Measurements from ENCODE around the gene ASB4.

Gene ASB4

DNA sequence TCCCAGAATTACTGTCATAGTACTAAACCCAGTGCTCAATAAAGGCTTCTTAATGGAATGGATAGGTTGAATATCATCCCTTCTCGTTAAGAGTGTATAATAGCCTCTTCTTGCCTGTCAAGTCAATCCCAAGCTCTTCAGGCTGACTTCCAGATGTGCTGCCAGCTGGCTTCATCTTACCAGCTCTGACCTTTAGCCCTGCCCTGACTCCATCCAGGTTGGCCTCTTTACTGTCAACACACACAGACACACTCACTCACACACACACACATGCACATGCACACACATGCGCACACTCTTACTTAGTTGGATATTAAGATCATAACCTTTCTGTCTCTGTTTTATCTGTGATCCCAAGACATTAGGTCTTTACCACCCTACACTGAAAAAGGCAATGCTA, 49.1 kb downstream of the ASB4 start:
- no peak for TF ChIP-seq EZH2phosphoT487 (conservative IDR thresholded peaks at IDR 0.05; ENCODE audit: low read length)
- TF ChIP-seq, protein P1, sequence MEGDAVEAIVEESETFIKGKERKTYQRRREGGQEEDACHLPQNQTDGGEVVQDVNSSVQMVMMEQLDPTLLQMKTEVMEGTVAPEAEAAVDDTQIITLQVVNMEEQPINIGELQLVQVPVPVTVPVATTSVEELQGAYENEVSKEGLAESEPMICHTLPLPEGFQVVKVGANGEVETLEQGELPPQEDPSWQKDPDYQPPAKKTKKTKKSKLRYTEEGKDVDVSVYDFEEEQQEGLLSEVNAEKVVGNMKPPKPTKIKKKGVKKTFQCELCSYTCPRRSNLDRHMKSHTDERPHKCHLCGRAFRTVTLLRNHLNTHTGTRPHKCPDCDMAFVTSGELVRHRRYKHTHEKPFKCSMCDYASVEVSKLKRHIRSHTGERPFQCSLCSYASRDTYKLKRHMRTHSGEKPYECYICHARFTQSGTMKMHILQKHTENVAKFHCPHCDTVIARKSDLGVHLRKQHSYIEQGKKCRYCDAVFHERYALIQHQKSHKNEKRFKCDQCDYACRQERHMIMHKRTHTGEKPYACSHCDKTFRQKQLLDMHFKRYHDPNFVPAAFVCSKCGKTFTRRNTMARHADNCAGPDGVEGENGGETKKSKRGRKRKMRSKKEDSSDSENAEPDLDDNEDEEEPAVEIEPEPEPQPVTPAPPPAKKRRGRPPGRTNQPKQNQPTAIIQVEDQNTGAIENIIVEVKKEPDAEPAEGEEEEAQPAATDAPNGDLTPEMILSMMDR (IDR thresholded peaks at IDR 0.05; ENCODE audit: insufficient read depth, low read length, poor library complexity, severe bottlenecking) = no peak

DNA sequence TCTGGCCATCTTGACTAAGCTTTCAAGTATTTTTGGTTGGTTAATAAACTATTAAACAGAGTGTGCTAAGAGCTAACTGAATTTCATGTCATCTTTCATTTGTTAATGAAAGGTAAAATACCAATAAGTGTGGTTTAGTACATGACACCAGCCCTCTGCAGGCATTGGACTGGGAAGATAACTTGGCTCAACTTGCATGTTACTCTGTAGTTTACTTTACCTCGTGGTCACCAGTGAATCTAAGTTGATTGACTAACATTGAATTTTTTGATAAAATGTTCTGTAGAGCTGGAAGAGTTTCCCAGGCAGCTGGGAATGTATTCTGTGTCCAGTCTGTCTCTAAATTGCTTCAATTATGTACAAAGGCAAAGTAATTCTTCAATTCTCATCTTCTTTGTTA, 49.9 kb downstream of the ASB4 start:
- H3K4me2 ChIP-seq (ENCODE audit: low read depth, low read length, poor library complexity, severe bottlenecking) = no peak overlapping the region
- no peak overlapping the region for H3K9ac ChIP-seq (ENCODE audit: low read length)
- H3K9me2 ChIP-seq (replicated peaks; ENCODE audit: insufficient read depth, low read length) = no peaks in the 10 kb centered on the region
- TF ChIP-seq EZH2phosphoT487 (conservative IDR thresholded peaks at IDR 0.05; ENCODE audit: low read length) = no peak
- TF ChIP-seq, protein P1 (IDR thresholded peaks at IDR 0.05; ENCODE audit: insufficient read depth, low read length, poor library complexity, severe bottlenecking) = no peak
- H3K27ac ChIP-seq (ENCODE audit: low read depth, low read length) = no peak overlapping the region
- H4K20me1 ChIP-seq (ENCODE audit: low read depth, low read length) = no peaks in the 10 kb centered on the region
- no peaks in the 10 kb centered on the region for H3K36me3 ChIP-seq (ENCODE audit: low read length)
- H3K9me3 ChIP-seq (ENCODE audit: insufficient read depth, low read length) = no peaks in the 10 kb centered on the region
- no peaks in the 10 kb centered on the region for H3K79me2 ChIP-seq (ENCODE audit: insufficient read depth, low read length)
- no peak overlapping the region for H3K4me3 ChIP-seq (ENCODE audit: insufficient read depth, low read length, poor library complexity, severe bottlenecking)
- H3K27me3 ChIP-seq (ENCODE audit: low read length) = no peaks in the 10 kb centered on the region
- H2AFZ ChIP-seq (ENCODE audit: low read depth, low read length, severe bottlenecking) = no peak overlapping the region
- H3F3A ChIP-seq (ENCODE audit: insufficient read depth) = no peaks in the 10 kb centered on the region

More for the DNA sequence above, 49.1 kb downstream of the ASB4 start:
- no peaks in the 10 kb centered on the region for H3K36me3 ChIP-seq (ENCODE audit: low read length)
- H3K27ac ChIP-seq (ENCODE audit: low read depth, low read length) = no peak overlapping the region
- no peaks in the 10 kb centered on the region for H3K79me2 ChIP-seq (ENCODE audit: insufficient read depth, low read length)
- H3K4me3 ChIP-seq (ENCODE audit: insufficient read depth, low read length, poor library complexity, severe bottlenecking) = no peak overlapping the region
- no peaks in the 10 kb centered on the region for H3K9me2 ChIP-seq (replicated peaks; ENCODE audit: insufficient read depth, low read length)
- no peaks in the 10 kb centered on the region for H3F3A ChIP-seq (ENCODE audit: insufficient read depth)
- no peak overlapping the region for H2AFZ ChIP-seq (ENCODE audit: low read depth, low read length, severe bottlenecking)
- no peaks in the 10 kb centered on the region for H4K20me1 ChIP-seq (ENCODE audit: low read depth, low read length)
- H3K9me3 ChIP-seq (ENCODE audit: insufficient read depth, low read length) = no peaks in the 10 kb centered on the region
- no peaks in the 10 kb centered on the region for H3K27me3 ChIP-seq (ENCODE audit: low read length)
- H3K9ac ChIP-seq (ENCODE audit: low read length) = no peak overlapping the region
- no peak overlapping the region for H3K4me2 ChIP-seq (ENCODE audit: low read depth, low read length, poor library complexity, severe bottlenecking)

DNA sequence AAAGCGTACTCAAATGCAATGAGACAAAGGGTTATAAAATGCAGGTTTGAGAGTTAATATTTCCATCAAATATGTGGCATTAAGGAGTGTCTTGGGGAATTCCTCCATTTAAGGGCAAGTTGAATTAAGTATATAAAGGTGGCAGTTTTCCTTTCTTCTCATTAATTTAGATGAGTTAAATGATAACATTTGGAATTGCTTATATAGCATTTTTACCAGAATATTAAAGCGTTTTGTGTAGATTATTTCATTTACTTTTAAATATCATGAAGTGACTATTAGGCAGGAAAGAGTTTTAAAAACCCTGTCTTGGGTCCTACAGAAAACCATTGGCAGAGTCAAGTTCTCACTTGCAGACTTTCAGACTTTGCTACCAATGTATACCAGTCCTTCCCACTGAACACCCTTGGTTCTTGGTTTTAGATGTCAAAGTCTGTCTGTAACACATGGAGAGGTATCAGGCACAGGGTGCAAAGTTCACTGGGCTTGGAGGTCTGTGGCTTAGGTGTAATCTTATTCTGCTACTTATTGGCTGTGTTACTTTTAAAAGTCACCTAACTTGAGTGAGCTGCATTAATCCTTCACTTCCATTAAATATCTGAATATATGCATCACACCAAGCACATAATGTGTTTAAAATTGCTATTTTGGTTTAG, 51.0 kb downstream of the ASB4 start:
- Histone ChIP-seq H2AFZ (ENCODE audit: low read depth, low read length, severe bottlenecking) (no peak overlapping the region), H3K79me2 (ENCODE audit: insufficient read depth, low read length) (no peaks in the 10 kb centered on the region), H3F3A (ENCODE audit: insufficient read depth) (no peaks in the 10 kb centered on the region), H3K27ac (ENCODE audit: low read depth, low read length) (no peak overlapping the region), H3K36me3 (ENCODE audit: low read length) (no peaks in the 10 kb centered on the region), H3K9me2 (replicated peaks; ENCODE audit: insufficient read depth, low read length) (no peaks in the 10 kb centered on the region), H3K4me2 (ENCODE audit: low read depth, low read length, poor library complexity, severe bottlenecking) (no peak overlapping the region), H3K4me3 (ENCODE audit: insufficient read depth, low read length, poor library complexity, severe bottlenecking) (no peak overlapping the region), H4K20me1 (ENCODE audit: low read depth, low read length) (no peaks in the 10 kb centered on the region), H3K9me3 (ENCODE audit: insufficient read depth, low read length) (no peaks in the 10 kb centered on the region), H3K9ac (ENCODE audit: low read length) (no peak overlapping the region), H3K27me3 (ENCODE audit: low read length) (no peaks in the 10 kb centered on the region)
- no peak for TF ChIP-seq EZH2phosphoT487 (conservative IDR thresholded peaks at IDR 0.05; ENCODE audit: low read length)
- TF ChIP-seq, protein P1 (IDR thresholded peaks at IDR 0.05; ENCODE audit: insufficient read depth, low read length, poor library complexity, severe bottlenecking) = no peak
